HepG2 (cell line): ENCODE measurements around the gene MMP24OS. TPM values are rescaled to one million over a fixed set of nuclear protein-coding genes. Genes with fewer than 3 reads are reported as not detected.

Experiments
- FOXJ3 ChIP-seq: sonication (generic); formaldehyde crosslinking; IDR thresholded peaks from 2 replicates; pipeline ENCODE4 v1.4.0; 2020; ENCODE audit warnings: missing genetic modification reagents, mild to moderate bottlenecking, borderline replicate concordance
- GATA4 ChIP-seq: sonication (generic); IDR thresholded peaks from 2 replicates; pipeline ENCODE4 v1.6.1; 2016; ENCODE audit warnings: antibody characterized with exemption, low read depth, borderline replicate concordance
- KAT8 ChIP-seq: IDR thresholded peaks from 2 replicates; pipeline ENCODE4 v1.6.1; 2016; ENCODE audit warnings: missing genetic modification reagents, missing compliant biosample characterization
- MIER2 ChIP-seq: IDR thresholded peaks from 2 replicates; pipeline ENCODE4 v1.6.1; 2016; ENCODE audit warnings: missing biosample characterization, missing genetic modification reagents
- PRMT3 ChIP-seq: sonication (generic); formaldehyde crosslinking; IDR thresholded peaks from 2 replicates; pipeline ENCODE4 v1.8.1; 2022; ENCODE audit warnings: low read depth, mild to moderate bottlenecking, moderate library complexity, missing genetic modification reagents, borderline replicate concordance
- REXO4 ChIP-seq: sonication (generic); formaldehyde crosslinking; IDR thresholded peaks from 2 replicates; pipeline ENCODE4 v1.8.0; 2022; ENCODE audit warnings: missing genetic modification reagents, mild to moderate bottlenecking, borderline replicate concordance
- RXRA ChIP-seq: sonication (generic); formaldehyde crosslinking; IDR thresholded peaks from 2 replicates; pipeline ENCODE4 v1.5.1; 2020; ENCODE audit warnings: missing genetic modification reagents
- SETDB1 ChIP-seq: sonication (generic); formaldehyde crosslinking; IDR thresholded peaks from 2 replicates; pipeline ENCODE4 v1.5.1; 2020; ENCODE audit warnings: missing genetic modification reagents, mild to moderate bottlenecking, borderline replicate concordance
- TAF15 ChIP-seq: fragments of 200-400 bp; formaldehyde crosslinking; IDR thresholded peaks from one replicate; pipeline ENCODE4 v1.6.1; 2018; ENCODE audit warnings: mild to moderate bottlenecking, low read depth, low read length; ENCODE audit not compliant: poor library complexity, severe bottlenecking
- ZFP1 ChIP-seq: IDR thresholded peaks from 2 replicates; pipeline ENCODE4 v1.6.1; 2016
- ZNF138 ChIP-seq: sonication (generic); formaldehyde crosslinking; IDR thresholded peaks from 2 replicates; pipeline ENCODE4 v1.5.0; 2020; ENCODE audit warnings: mild to moderate bottlenecking, low read depth, missing genetic modification reagents
- ZNF234 ChIP-seq: sonication (generic); formaldehyde crosslinking; conservative IDR thresholded peaks from 2 replicates; pipeline ENCODE4 v1.5.1; 2020; ENCODE audit warnings: mild to moderate bottlenecking, missing genetic modification reagents
- ZNF33B ChIP-seq: sonication (generic); formaldehyde crosslinking; IDR thresholded peaks from 2 replicates; pipeline ENCODE4 v1.5.1; 2020; ENCODE audit warnings: mild to moderate bottlenecking, missing genetic modification reagents
- ZNF468 ChIP-seq: sonication (generic); formaldehyde crosslinking; IDR thresholded peaks from 2 replicates; pipeline ENCODE4 v1.8.0; 2022; ENCODE audit warnings: mild to moderate bottlenecking, moderate library complexity, missing genetic modification reagents
- ZNF569 ChIP-seq: sonication (generic); formaldehyde crosslinking; IDR thresholded peaks from 2 replicates; pipeline ENCODE4 v1.5.0; 2020; ENCODE audit warnings: mild to moderate bottlenecking, missing genetic modification reagents, moderate library complexity, borderline replicate concordance
- ZNF629 ChIP-seq: sonication (generic); formaldehyde crosslinking; conservative IDR thresholded peaks from 2 replicates; pipeline ENCODE4 v1.5.0; 2020; ENCODE audit warnings: missing genetic modification reagents
- ZNF644 ChIP-seq: IDR thresholded peaks from 2 replicates; pipeline ENCODE4 v1.6.1; 2016; ENCODE audit warnings: low read depth
- ZNF83 ChIP-seq: sonication (generic); formaldehyde crosslinking; IDR thresholded peaks from 2 replicates; pipeline ENCODE4 v1.4.0; 2020; ENCODE audit warnings: missing genetic modification reagents, mild to moderate bottlenecking, borderline replicate concordance
- polyA plus RNA-seq, 8 experiments: library from polyadenylated mRNA; depleted of rRNA in 3 of 8; stranded (reverse) in 7 of 8; unstranded in 1 of 8; fragments of >200 nt; fragmentation: Illumina TruSeq in 4 of 8; extraction: Trizol in 4 of 8; gene quantifications; 2 replicates each; pipeline versions ENCODE4 v1.2.1 to v1.2.3, GENCODE V29; 2011 to 2016; ENCODE audit warnings: low read depth in 4 of 8, missing spikeins in 1 of 8, mixed read lengths in 1 of 8; ENCODE audit not compliant: insufficient read depth in 1 of 8
- total RNA-seq, 5 experiments: library from RNA; depleted of rRNA; stranded (reverse); fragments of >200 nt; fragmentation: Illumina TruSeq; extraction: Trizol; gene quantifications; 2 replicates each; pipeline ENCODE4 v1.2.3, GENCODE V29; 2016; ENCODE audit warnings: low read depth in 1 of 5
- TF ChIP-seq, protein P1 (sequence below): sonication (generic); formaldehyde crosslinking; IDR thresholded peaks from 2 replicates; pipeline ENCODE4 v1.9.0; 2022; ENCODE audit warnings: low read depth, missing genetic modification reagents
- TF ChIP-seq, protein P2 (sequence below), 2 experiments: sonication (generic) in 1 of 2; formaldehyde crosslinking in 1 of 2; IDR thresholded peaks; 2 replicates each; pipeline versions ENCODE4 v1.4.0 to v1.6.1; 2018 to 2020; ENCODE audit warnings: missing genetic modification reagents in 2 of 2, borderline replicate concordance in 1 of 2, low read depth in 1 of 2, mild to moderate bottlenecking in 1 of 2, missing biosample characterization in 1 of 2
- TF ChIP-seq, protein P3 (sequence below): sonication (generic); formaldehyde crosslinking; IDR thresholded peaks from 2 replicates; pipeline ENCODE4 v1.8.0; 2022; ENCODE audit warnings: missing genetic modification reagents, mild to moderate bottlenecking, inconsistent platforms, borderline replicate concordance
- TF ChIP-seq, protein P4 (sequence below): IDR thresholded peaks from 2 replicates; pipeline ENCODE4 v1.6.1; 2016; ENCODE audit warnings: control low read depth
- TF ChIP-seq, protein P5 (sequence below): IDR thresholded peaks from 2 replicates; pipeline ENCODE4 v1.6.1; 2016; ENCODE audit warnings: low read depth, borderline replicate concordance

MMP24OS gene
- total and polyA plus RNA-seq, 2 of the 13 experiments (the other 11 are each of a cell fraction or from before 2014, with no cell fraction given), result 6.0 to 8.5 TPM

DNA sequence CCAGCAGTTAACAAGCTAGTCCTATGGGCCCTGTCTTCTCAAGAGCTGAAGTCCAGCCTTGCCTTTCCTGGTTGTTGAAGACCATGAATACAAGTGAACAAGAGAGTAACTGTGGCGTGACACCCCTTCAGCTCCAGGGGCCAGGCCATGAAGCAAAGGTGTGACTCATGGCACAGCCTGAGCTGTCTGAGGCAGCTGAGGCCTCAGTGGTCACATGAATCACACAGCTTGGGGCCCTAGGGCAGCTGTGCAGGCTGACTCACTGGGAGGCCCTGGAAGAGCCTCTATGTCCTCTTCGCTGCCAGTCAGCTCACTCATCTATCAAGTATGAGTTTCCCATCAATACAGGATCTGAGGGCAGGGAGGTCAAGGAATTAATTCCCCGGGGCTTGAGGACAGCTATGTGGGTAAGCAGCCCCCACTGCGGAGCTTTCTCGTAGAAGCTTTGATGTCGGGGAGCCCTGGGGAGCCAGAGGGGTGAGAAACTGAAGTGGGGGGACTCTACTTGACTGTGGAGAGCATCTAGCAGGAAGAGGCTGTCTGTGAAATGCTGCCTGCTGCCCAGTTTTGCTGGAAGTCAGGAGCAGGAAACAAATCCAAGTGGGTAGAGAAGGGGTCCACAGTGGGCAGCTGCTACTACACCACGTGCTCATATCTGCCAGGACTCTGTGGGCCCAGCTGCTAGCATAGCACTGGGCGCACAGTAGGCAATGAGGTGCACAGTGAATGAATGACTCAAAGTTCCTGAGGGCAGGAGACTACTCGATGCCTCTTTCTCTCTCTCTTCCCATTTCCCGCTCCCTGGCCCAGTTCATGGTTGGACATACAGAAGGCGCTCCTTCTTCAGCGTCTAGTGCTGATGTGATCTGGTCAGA lies 28.0 kb upstream of the MMP24OS start (continued):
- no peak for TF ChIP-seq ZNF138 (CRISPR knock-in tag)
- TF ChIP-seq ZNF468, result no peak
- TF ChIP-seq SETDB1 (CRISPR knock-in tag), result no peak
- TF ChIP-seq, protein P1, sequence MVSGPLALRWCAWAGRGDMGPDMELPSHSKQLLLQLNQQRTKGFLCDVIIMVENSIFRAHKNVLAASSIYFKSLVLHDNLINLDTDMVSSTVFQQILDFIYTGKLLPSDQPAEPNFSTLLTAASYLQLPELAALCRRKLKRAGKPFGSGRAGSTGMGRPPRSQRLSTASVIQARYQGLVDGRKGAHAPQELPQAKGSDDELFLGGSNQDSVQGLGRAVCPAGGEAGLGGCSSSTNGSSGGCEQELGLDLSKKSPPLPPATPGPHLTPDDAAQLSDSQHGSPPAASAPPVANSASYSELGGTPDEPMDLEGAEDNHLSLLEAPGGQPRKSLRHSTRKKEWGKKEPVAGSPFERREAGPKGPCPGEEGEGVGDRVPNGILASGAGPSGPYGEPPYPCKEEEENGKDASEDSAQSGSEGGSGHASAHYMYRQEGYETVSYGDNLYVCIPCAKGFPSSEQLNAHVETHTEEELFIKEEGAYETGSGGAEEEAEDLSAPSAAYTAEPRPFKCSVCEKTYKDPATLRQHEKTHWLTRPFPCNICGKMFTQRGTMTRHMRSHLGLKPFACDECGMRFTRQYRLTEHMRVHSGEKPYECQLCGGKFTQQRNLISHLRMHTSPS (CRISPR knock-in tag), result 0 out of 2 replicates have a peak, but pooled peaks have one; percentile 38
- TF ChIP-seq ZNF629 (CRISPR knock-in tag), result no peak
- no peak for TF ChIP-seq GATA4
- TF ChIP-seq REXO4, result no peak
- TF ChIP-seq FOXJ3 (CRISPR knock-in tag), result no peak
- no peak for TF ChIP-seq ZNF234
- TF ChIP-seq, protein P2, sequence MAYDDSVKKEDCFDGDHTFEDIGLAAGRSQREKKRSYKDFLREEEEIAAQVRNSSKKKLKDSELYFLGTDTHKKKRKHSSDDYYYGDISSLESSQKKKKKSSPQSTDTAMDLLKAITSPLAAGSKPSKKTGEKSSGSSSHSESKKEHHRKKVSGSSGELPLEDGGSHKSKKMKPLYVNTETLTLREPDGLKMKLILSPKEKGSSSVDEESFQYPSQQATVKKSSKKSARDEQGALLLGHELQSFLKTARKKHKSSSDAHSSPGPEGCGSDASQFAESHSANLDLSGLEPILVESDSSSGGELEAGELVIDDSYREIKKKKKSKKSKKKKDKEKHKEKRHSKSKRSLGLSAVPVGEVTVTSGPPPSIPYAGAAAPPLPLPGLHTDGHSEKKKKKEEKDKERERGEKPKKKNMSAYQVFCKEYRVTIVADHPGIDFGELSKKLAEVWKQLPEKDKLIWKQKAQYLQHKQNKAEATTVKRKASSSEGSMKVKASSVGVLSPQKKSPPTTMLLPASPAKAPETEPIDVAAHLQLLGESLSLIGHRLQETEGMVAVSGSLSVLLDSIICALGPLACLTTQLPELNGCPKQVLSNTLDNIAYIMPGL (CRISPR knock-in tag; IDR thresholded peaks at IDR 0.05; ENCODE audit: borderline replicate concordance in 1 of 2, low read depth in 1 of 2), result peak in 1 of 2 experiments; percentile 79; a peak in 2 of 4 replicates
- TF ChIP-seq ZNF644 (CRISPR knock-in tag), result peak; percentile 94
- TF ChIP-seq ZNF83, result no peak
- TF ChIP-seq RXRA, result peak; percentile 88
- 0 out of 2 replicates have a peak, but pooled peaks have one; percentile 57 for TF ChIP-seq MIER2 (CRISPR knock-in tag)
- TF ChIP-seq ZNF569 (CRISPR knock-in tag), result no peak
- TF ChIP-seq TAF15, result no peak
- no peak for TF ChIP-seq PRMT3 (CRISPR knock-in tag)
- no peak for TF ChIP-seq ZNF33B (CRISPR knock-in tag)
- peak; percentile 84; the same call in 1 of the 2 replicates for TF ChIP-seq ZFP1 (CRISPR knock-in tag)
- TF ChIP-seq, protein P3, sequence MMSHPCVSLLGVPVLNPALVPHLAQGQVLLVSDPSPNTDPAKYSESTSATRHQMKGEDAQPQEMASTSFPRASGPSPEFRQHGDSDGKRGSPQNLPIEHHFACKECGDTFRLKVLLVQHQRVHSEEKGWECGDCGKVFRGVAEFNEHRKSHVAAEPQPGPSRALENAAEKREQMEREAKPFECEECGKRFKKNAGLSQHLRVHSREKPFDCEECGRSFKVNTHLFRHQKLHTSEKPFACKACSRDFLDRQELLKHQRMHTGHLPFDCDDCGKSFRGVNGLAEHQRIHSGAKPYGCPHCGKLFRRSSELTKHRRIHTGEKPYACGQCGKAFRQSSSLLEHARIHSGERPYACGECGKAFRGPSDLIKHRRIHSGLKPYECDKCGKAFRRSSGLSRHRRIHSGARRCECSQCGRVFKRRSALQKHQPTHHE, result no peak
- peak; percentile 68; the same call in 1 of the 2 replicates for TF ChIP-seq KAT8
- TF ChIP-seq, protein P4, sequence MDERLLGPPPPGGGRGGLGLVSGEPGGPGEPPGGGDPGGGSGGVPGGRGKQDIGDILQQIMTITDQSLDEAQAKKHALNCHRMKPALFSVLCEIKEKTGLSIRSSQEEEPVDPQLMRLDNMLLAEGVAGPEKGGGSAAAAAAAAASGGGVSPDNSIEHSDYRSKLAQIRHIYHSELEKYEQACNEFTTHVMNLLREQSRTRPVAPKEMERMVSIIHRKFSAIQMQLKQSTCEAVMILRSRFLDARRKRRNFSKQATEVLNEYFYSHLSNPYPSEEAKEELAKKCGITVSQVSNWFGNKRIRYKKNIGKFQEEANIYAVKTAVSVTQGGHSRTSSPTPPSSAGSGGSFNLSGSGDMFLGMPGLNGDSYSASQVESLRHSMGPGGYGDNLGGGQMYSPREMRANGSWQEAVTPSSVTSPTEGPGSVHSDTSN (CRISPR knock-in tag), result no peak
- TF ChIP-seq, protein P5, sequence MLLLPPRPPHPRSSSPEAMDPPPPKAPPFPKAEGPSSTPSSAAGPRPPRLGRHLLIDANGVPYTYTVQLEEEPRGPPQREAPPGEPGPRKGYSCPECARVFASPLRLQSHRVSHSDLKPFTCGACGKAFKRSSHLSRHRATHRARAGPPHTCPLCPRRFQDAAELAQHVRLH (CRISPR knock-in tag), result peak; percentile 89; the same call in 1 of the 2 replicates
